ENCODE measurements around the gene ZBTB24.

Gene ZBTB24

GRCh38 chr6:109417646-109418045 is 65.4 kb downstream of the ZBTB24 start:
- Histone ChIP-seq H3K4me1 (ENCODE audit: control insufficient read depth, insufficient read depth, low read length) (no peaks in the 10 kb centered on the region), H3K27me3 (ENCODE audit: control insufficient read depth, insufficient read depth, low read length, poor library complexity, severe bottlenecking) (no peaks in the 10 kb centered on the region), H3K4me3 (ENCODE audit: insufficient read depth, low read depth, low read length) (no peak overlapping the region), H3K27ac (ENCODE audit: insufficient read depth, low read depth, low read length, poor library complexity, severe bottlenecking) (no peak overlapping the region), H3K36me3 (ENCODE audit: control insufficient read depth, insufficient read depth, low read length) (no peaks in the 10 kb centered on the region), H3K9me3 (ENCODE audit: control insufficient read depth, low read length) (no peaks in the 10 kb centered on the region)
- 93 to 96% methylated on average over 4 of the region's 4 CpGs for WGBS, 2 experiments

Data from ectodermal cell (in vitro differentiated cells).